WERI-Rb-1 (cell line): Measurements from ENCODE around the gene KCNJ15.

Experiments
- DNase-seq: peaks from one replicate; pipeline ENCODE4 v3.0.0-alpha.2; 2020
- H3K27ac ChIP-seq: fragments of 250-450 bp; sonication (Bioruptor Pico); 2 replicates; pipeline ENCODE4 v1.5.1; 2020; ENCODE audit warnings: mild to moderate bottlenecking, moderate library complexity
- H3K27me3 ChIP-seq: fragments of 250-450 bp; sonication (Bioruptor Pico); 2 replicates; pipeline ENCODE4 v1.5.1; 2021; ENCODE audit warnings: mild to moderate bottlenecking, low read depth, moderate library complexity; ENCODE audit not compliant: insufficient read depth, severe bottlenecking
- H3K36me3 ChIP-seq: fragments of 250-450 bp; sonication (Bioruptor Pico); 2 replicates; pipeline ENCODE4 v1.5.1; 2020; ENCODE audit warnings: mild to moderate bottlenecking, moderate library complexity
- H3K4me3 ChIP-seq: 2 replicates; pipeline ENCODE4 v1.5.1; 2011; ENCODE audit warnings: low read depth, mild to moderate bottlenecking, control low read depth, low read length
- H3K9me3 ChIP-seq: fragments of 250-450 bp; sonication (Bioruptor Pico); 2 replicates; pipeline ENCODE4 v1.5.1; 2021; ENCODE audit warnings: mild to moderate bottlenecking, moderate library complexity; ENCODE audit not compliant: severe bottlenecking
- CTCF ChIP-seq: IDR thresholded peaks from 2 replicates; pipeline ENCODE4 v1.5.1; 2011; ENCODE audit warnings: low read depth, mild to moderate bottlenecking, control low read depth, inconsistent platforms, low read length

KCNJ15 gene

GRCh38 chr21:38311765-38312164 lies 55.0 kb downstream of the KCNJ15 start:
- DNase-seq: no peak
- Histone ChIP-seq H3K9me3 (peaks cover 2% of the 10 kb centered on the region), H3K27ac (no peak overlapping the region), H3K4me3 (no peak overlapping the region), H3K36me3 (no peaks in the 10 kb centered on the region), H3K27me3 (no peaks in the 10 kb centered on the region)
- TF ChIP-seq CTCF: no peak

DNA sequence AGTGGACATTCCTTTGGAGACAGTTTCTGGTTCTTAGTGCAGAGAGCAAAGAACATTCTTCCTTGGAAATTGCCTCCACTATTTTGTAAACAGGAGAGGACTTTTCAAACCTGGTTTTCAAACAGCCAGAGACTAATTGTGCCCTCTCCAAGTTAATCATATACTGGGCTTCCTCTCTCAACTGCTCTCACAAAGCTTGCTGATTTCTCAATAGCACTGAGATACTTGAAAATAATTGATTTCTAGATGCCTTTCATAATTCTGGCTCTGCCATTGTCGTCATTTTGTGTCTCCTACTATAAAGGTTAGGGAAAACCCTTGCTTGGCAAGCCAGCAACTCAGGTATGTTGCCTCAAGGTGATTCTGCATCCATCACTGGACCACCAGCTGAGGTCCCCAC lies 56.0 kb downstream of the KCNJ15 start:
- TF ChIP-seq CTCF: no peak
- Histone ChIP-seq H3K9me3 (no peaks in the 10 kb centered on the region), H3K4me3 (no peak overlapping the region), H3K27me3 (no peaks in the 10 kb centered on the region), H3K27ac (no peak overlapping the region), H3K36me3 (no peaks in the 10 kb centered on the region)
- DNase-seq: no peak

DNA sequence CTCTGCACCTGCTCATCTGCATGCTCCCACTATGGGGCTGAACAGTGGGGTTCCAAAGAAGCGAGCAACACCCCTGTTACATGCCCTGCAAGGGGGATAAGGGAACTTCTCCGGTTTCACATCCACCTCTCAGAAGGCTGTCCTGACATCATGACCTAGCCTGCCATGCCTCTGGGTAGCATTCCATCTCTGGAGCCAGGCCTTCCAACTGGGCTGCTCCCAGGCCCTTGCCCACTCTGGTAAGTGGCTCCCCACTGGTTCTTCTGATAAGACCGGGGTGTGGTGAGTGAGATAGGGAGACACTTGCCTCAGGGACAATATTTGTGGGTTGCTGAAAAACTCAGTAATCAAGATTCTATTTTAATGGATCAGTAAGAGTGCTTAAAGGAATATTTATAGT lies 57.8 kb downstream of the KCNJ15 start:
- TF ChIP-seq CTCF: no peak
- no peak for DNase-seq
- no peak overlapping the region for H3K27ac ChIP-seq

GRCh38 chr21:38315122-38315521 lies 58.3 kb downstream of the KCNJ15 start:
- no peaks in the 10 kb centered on the region for H3K36me3 ChIP-seq
- no peak for DNase-seq
- no peaks in the 10 kb centered on the region for H3K27me3 ChIP-seq
- no peak overlapping the region for H3K27ac ChIP-seq
- H3K9me3 ChIP-seq: no peaks in the 10 kb centered on the region
- no peak for TF ChIP-seq CTCF
- H3K4me3 ChIP-seq: no peak overlapping the region

More for the DNA sequence above, 57.8 kb downstream of the KCNJ15 start:
- H3K9me3 ChIP-seq: no peaks in the 10 kb centered on the region
- H3K4me3 ChIP-seq: no peak overlapping the region
- H3K36me3 ChIP-seq: no peaks in the 10 kb centered on the region
- H3K27me3 ChIP-seq: no peaks in the 10 kb centered on the region

DNA sequence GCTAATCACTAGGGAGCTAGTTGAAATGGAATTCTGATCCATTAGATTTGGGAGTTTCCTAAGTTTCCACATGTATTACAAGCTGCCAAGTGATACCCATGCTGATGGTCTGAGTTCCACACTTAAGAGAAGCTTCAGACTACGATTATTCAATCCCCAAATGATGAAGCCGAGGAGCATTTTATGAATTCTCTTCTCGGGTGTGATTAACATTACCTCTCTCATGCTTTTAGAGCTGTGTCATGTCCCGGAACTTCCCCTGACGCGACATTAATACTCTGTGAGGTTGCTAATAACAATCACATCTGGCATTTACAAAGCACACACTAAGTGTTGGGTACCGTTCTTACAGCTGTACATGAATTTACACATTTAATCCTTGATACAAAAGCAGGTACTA lies 63.0 kb downstream of the KCNJ15 start:
- Histone ChIP-seq H3K4me3 (no peak overlapping the region), H3K27ac (no peak overlapping the region)
- no peak for DNase-seq

More for the DNA sequence above, 63.0 kb downstream of the KCNJ15 start:
- TF ChIP-seq CTCF: no peak
- Histone ChIP-seq H3K27me3 (no peaks in the 10 kb centered on the region), H3K9me3 (no peaks in the 10 kb centered on the region), H3K36me3 (no peaks in the 10 kb centered on the region)
